GM19438 (cell line): ENCODE measurements around the gene ANKS1B.

Source experiments
- ATAC-seq: cut with Tn5 transposase; IDR thresholded peaks from one replicate; pipeline ENCODE4 v1.9.1; 2021; ENCODE audit warnings: low read depth; ENCODE audit not compliant: unreplicated experiment

Gene ANKS1B

GRCh38 chr12:99495799-99496198, 488.9 kb downstream of the ANKS1B start:
- ATAC-seq: no peak

- ATAC-seq: no peak
Measured at GRCh38 chr12:99493197-99493596, 491.5 kb downstream of the ANKS1B start.

- ATAC-seq: no peak
Measured at GRCh38 chr12:99486277-99486676, 498.5 kb downstream of the ANKS1B start.

- no peak for ATAC-seq
Measured at GRCh38 chr12:99479149-99479548, 505.6 kb downstream of the ANKS1B start.

GRCh38 chr12:99476956-99477355, 507.8 kb downstream of the ANKS1B start:
- ATAC-seq: no peak

GRCh38 chr12:99455350-99456035, 529.2 kb downstream of the ANKS1B start:
- ATAC-seq: no peak

GRCh38 chr12:99454539-99455172, 530.1 kb downstream of the ANKS1B start:
- peak; percentile 9 for ATAC-seq

GRCh38 chr12:99453836-99454538, 530.7 kb downstream of the ANKS1B start:
- peak; percentile 44 for ATAC-seq

GRCh38 chr12:99450036-99450630, 534.6 kb downstream of the ANKS1B start:
- no peak for ATAC-seq

GRCh38 chr12:99444859-99445316, 539.8 kb downstream of the ANKS1B start:
- ATAC-seq: no peak

- ATAC-seq: no peak
Measured at GRCh38 chr12:99442758-99443157, 542.0 kb downstream of the ANKS1B start.

GRCh38 chr12:99439399-99439798, 545.3 kb downstream of the ANKS1B start:
- ATAC-seq: no peak

- ATAC-seq: peak; percentile 98
Measured at GRCh38 chr12:99436584-99436983, 548.2 kb downstream of the ANKS1B start.

- ATAC-seq: no peak
Measured at GRCh38 chr12:99435095-99435791, 549.5 kb downstream of the ANKS1B start.

GRCh38 chr12:99433155-99433554, 551.6 kb downstream of the ANKS1B start:
- ATAC-seq: no peak

GRCh38 chr12:99431203-99431602, 553.5 kb downstream of the ANKS1B start:
- ATAC-seq: no peak

GRCh38 chr12:99427104-99427503, 557.6 kb downstream of the ANKS1B start:
- ATAC-seq: no peak

GRCh38 chr12:99418379-99418778, 566.4 kb downstream of the ANKS1B start:
- ATAC-seq: peak; percentile 43

- no peak for ATAC-seq
Measured at GRCh38 chr12:99413751-99414150, 571.0 kb downstream of the ANKS1B start.

- ATAC-seq: peak; percentile 84
Measured at GRCh38 chr12:99393763-99394162, 591.0 kb downstream of the ANKS1B start.
